Loucy (cell line): Measurements from ENCODE around the gene SLFN13.

ENCODE experiments used
- H2AFZ ChIP-seq: fragments of 200-600 bp; sonication (generic); 2 replicates; pipeline ENCODE4 v1.6.0; 2016; ENCODE audit warnings: antibody characterized with exemption, mild to moderate bottlenecking, low read length, moderate library complexity
- H3F3A ChIP-seq: fragments of 200-600 bp; 2 replicates; pipeline ENCODE4 v1.6.0; 2016; ENCODE audit warnings: antibody characterized with exemption, low read depth, mild to moderate bottlenecking
- H3K27me3 ChIP-seq: fragments of 200-600 bp; sonication (generic); 2 replicates; pipeline ENCODE4 v1.6.1; 2014; ENCODE audit warnings: low read length, mild to moderate bottlenecking; ENCODE audit not compliant: insufficient read depth, poor library complexity, severe bottlenecking
- H3K36me3 ChIP-seq: fragments of 200-600 bp; sonication (generic); 2 replicates; pipeline ENCODE4 v1.6.1; 2016; ENCODE audit warnings: low read length; ENCODE audit not compliant: insufficient read depth
- H3K4me1 ChIP-seq: fragments of 200-600 bp; sonication (generic); 2 replicates; pipeline ENCODE4 v1.5.1; 2014; ENCODE audit warnings: low read length, mild to moderate bottlenecking; ENCODE audit not compliant: insufficient read depth, poor library complexity, severe bottlenecking
- H3K4me2 ChIP-seq: fragments of 200-600 bp; sonication (generic); 2 replicates; pipeline ENCODE4 v1.6.0; 2014; ENCODE audit warnings: antibody characterized with exemption, low read length, low read depth, mild to moderate bottlenecking; ENCODE audit not compliant: poor library complexity, severe bottlenecking
- H3K4me3 ChIP-seq: fragments of 200-600 bp; sonication (generic); 2 replicates; pipeline ENCODE4 v1.5.1; 2014; ENCODE audit warnings: low read length, mild to moderate bottlenecking, mixed read lengths; ENCODE audit not compliant: poor library complexity, severe bottlenecking
- H3K79me2 ChIP-seq: fragments of 200-600 bp; sonication (generic); 2 replicates; pipeline ENCODE4 v1.6.1; 2014; ENCODE audit warnings: low read length; ENCODE audit not compliant: insufficient read depth
- H3K9ac ChIP-seq: fragments of 200-600 bp; sonication (generic); 2 replicates; pipeline ENCODE4 v1.6.0; 2014; ENCODE audit warnings: mild to moderate bottlenecking, low read depth, low read length, moderate library complexity; ENCODE audit not compliant: poor library complexity, severe bottlenecking
- H3K9me2 ChIP-seq: fragments of 200-600 bp; sonication (generic); replicated peaks from 2 replicates; pipeline ENCODE4 v1.6.1; 2016; ENCODE audit warnings: low read depth, low read length, mixed read lengths
- H3K9me3 ChIP-seq: fragments of 200-600 bp; sonication (generic); 2 replicates; pipeline ENCODE4 v1.6.1; 2014; ENCODE audit warnings: mild to moderate bottlenecking, antibody characterized with exemption, low read length, low read depth; ENCODE audit not compliant: insufficient read depth
- H4K20me1 ChIP-seq: fragments of 200-600 bp; sonication (generic); 2 replicates; pipeline ENCODE4 v1.6.0; 2014; ENCODE audit warnings: antibody characterized with exemption, low read length, mild to moderate bottlenecking; ENCODE audit not compliant: insufficient read depth, poor library complexity, severe bottlenecking
- CTCF ChIP-seq: fragments of 200-600 bp; sonication (generic); conservative IDR thresholded peaks from 2 replicates; pipeline ENCODE4 v1.5.1; 2014; ENCODE audit warnings: mild to moderate bottlenecking, antibody characterized with exemption, low read length
- EZH2phosphoT487 ChIP-seq: fragments of 200-600 bp; IDR thresholded peaks from 2 replicates; pipeline ENCODE4 v1.6.1; 2018; ENCODE audit warnings: antibody characterized with exemption, mild to moderate bottlenecking, moderate library complexity, borderline replicate concordance

The SLFN13 gene

GRCh38 chr17:35433075-35433894 is 15.3 kb downstream of the SLFN13 start:
- Histone ChIP-seq H2AFZ (peak overlapping the region; percentile 97), H3F3A (no peaks in the 10 kb centered on the region), H3K4me3 (peak overlapping the region; percentile 82), H3K36me3 (no peaks in the 10 kb centered on the region), H3K27me3 (no peaks in the 10 kb centered on the region), H3K9ac (peak overlapping the region; percentile 81), H3K9me3 (no peaks in the 10 kb centered on the region), H3K4me2 (peak overlapping the region; percentile 74), H4K20me1 (no peaks in the 10 kb centered on the region), H3K79me2 (peaks cover 6% of the 10 kb centered on the region; the same call in 1 of the 2 replicates), H3K4me1 (peaks cover 26% of the 10 kb centered on the region), H3K9me2 (no peaks in the 10 kb centered on the region)
- TF ChIP-seq EZH2phosphoT487 (no peak), CTCF (peak; percentile 7; the same call in 1 of the 2 replicates)

- no peaks in the 10 kb centered on the region for H3K27me3 ChIP-seq
- no peaks in the 10 kb centered on the region for H4K20me1 ChIP-seq
- no peaks in the 10 kb centered on the region for H3F3A ChIP-seq
- H3K9ac ChIP-seq = peak within 1 kb of the TSS; percentile 81
- peak within 1 kb of the TSS; percentile 97 for H2AFZ ChIP-seq
- H3K36me3 ChIP-seq = no peaks in the 10 kb centered on the region
- no peak for TF ChIP-seq CTCF
- TF ChIP-seq EZH2phosphoT487 = no peak
- H3K4me1 ChIP-seq = peaks cover 32% of the 10 kb centered on the region
- H3K4me3 ChIP-seq = peak within 1 kb of the TSS; percentile 82
- peak within 1 kb of the TSS; percentile 74 for H3K4me2 ChIP-seq
- no peaks in the 10 kb centered on the region for H3K9me2 ChIP-seq
- H3K9me3 ChIP-seq = no peaks in the 10 kb centered on the region
- peaks cover 6% of the 10 kb centered on the region; the same call in 1 of the 2 replicates for H3K79me2 ChIP-seq
These were observed 16.1 kb downstream of the SLFN13 start, which contains the start of gene SLFN12 for GRCh38 chr17:35432176-35433074. Gene SLFN12, minus strand, starts transcription at chr17:35432500. Its CDS starts 9,472 bp downstream, at chr17:35423028.

- Histone ChIP-seq H3F3A (no peaks in the 10 kb centered on the region), H3K79me2 (peaks cover 6% of the 10 kb centered on the region; the same call in 1 of the 2 replicates), H3K27me3 (no peaks in the 10 kb centered on the region), H3K4me3 (no peak overlapping the region), H4K20me1 (no peaks in the 10 kb centered on the region), H3K36me3 (no peaks in the 10 kb centered on the region), H3K4me2 (no peak overlapping the region), H3K4me1 (peaks cover 32% of the 10 kb centered on the region), H3K9me3 (no peaks in the 10 kb centered on the region), H3K9me2 (no peaks in the 10 kb centered on the region), H2AFZ (no peak overlapping the region), H3K9ac (no peak overlapping the region)
- no peak for TF ChIP-seq CTCF
- TF ChIP-seq EZH2phosphoT487 = no peak
These were observed 18.9 kb downstream of the SLFN13 start for GRCh38 chr17:35429702-35430101.
